Epithelial cell of esophagus (primary cell): ENCODE results near the gene TMEM272.

Experiments
- DNase-seq: peaks from one replicate; pipeline ENCODE4 v3.0.0; 2010; ENCODE audit warnings: low read depth
- H3K4me3 ChIP-seq: 2 replicates; pipeline ENCODE4 v1.5.1; 2011; ENCODE audit warnings: mild to moderate bottlenecking, low read length, control low read depth
- CTCF ChIP-seq: IDR thresholded peaks from 2 replicates; pipeline ENCODE4 v1.5.1; 2011; ENCODE audit warnings: low read depth, mild to moderate bottlenecking, low read length, control low read depth, inconsistent platforms; ENCODE audit not compliant: insufficient read depth; ENCODE audit errors: missing control alignments

The TMEM272 gene

GRCh38 chr13:51833980-51834379 is 11.0 kb downstream of the TMEM272 start:
- no peak overlapping the region for H3K4me3 ChIP-seq
- DNase-seq, result no peak
- no peak for TF ChIP-seq CTCF

GRCh38 chr13:51832471-51833152 is 12.4 kb downstream of the TMEM272 start:
- no peak overlapping the region for H3K4me3 ChIP-seq
- peak; percentile 41 for DNase-seq
- peak; percentile 49 for TF ChIP-seq CTCF

- DNase-seq, result no peak
- H3K4me3 ChIP-seq, result no peak overlapping the region
- no peak for TF ChIP-seq CTCF
Observed at GRCh38 chr13:51831519-51831918, 13.5 kb downstream of the TMEM272 start.

GRCh38 chr13:51829568-51829899 is 15.4 kb downstream of the TMEM272 start:
- H3K4me3 ChIP-seq, result no peak overlapping the region
- DNase-seq, result no peak
- TF ChIP-seq CTCF, result no peak

- H3K4me3 ChIP-seq, result no peak overlapping the region
- DNase-seq, result no peak
- TF ChIP-seq CTCF, result no peak
Observed at GRCh38 chr13:51828730-51829567, 16.0 kb downstream of the TMEM272 start.

GRCh38 chr13:51827254-51827653 is 17.7 kb downstream of the TMEM272 start:
- TF ChIP-seq CTCF, result no peak
- no peak overlapping the region for H3K4me3 ChIP-seq
- no peak for DNase-seq
